HFF-Myc (cell line): ENCODE data around the gene CD300LF.

Experiments
- DNase-seq: peaks from one replicate; pipeline ENCODE4 v3.0.0-alpha.2; 2011; ENCODE audit warnings: low read depth; ENCODE audit errors: extremely low read depth
- H3K4me3 ChIP-seq: replicated peaks from 2 replicates; pipeline ENCODE4 v1.5.1; 2011; ENCODE audit warnings: low read depth, mild to moderate bottlenecking, control low read depth, low read length
- TF ChIP-seq, protein P1 (sequence below): IDR thresholded peaks from 2 replicates; pipeline ENCODE4 v1.5.1; 2012; ENCODE audit warnings: mild to moderate bottlenecking, low read depth, low read length, control low read depth; ENCODE audit errors: missing control alignments

Gene CD300LF

GRCh38 chr17:74722782-74723181 is 10.1 kb upstream of the CD300LF start:
- no peak overlapping the region for H3K4me3 ChIP-seq
- TF ChIP-seq, protein P1, sequence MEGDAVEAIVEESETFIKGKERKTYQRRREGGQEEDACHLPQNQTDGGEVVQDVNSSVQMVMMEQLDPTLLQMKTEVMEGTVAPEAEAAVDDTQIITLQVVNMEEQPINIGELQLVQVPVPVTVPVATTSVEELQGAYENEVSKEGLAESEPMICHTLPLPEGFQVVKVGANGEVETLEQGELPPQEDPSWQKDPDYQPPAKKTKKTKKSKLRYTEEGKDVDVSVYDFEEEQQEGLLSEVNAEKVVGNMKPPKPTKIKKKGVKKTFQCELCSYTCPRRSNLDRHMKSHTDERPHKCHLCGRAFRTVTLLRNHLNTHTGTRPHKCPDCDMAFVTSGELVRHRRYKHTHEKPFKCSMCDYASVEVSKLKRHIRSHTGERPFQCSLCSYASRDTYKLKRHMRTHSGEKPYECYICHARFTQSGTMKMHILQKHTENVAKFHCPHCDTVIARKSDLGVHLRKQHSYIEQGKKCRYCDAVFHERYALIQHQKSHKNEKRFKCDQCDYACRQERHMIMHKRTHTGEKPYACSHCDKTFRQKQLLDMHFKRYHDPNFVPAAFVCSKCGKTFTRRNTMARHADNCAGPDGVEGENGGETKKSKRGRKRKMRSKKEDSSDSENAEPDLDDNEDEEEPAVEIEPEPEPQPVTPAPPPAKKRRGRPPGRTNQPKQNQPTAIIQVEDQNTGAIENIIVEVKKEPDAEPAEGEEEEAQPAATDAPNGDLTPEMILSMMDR, result no peak
- no peak for DNase-seq

DNA sequence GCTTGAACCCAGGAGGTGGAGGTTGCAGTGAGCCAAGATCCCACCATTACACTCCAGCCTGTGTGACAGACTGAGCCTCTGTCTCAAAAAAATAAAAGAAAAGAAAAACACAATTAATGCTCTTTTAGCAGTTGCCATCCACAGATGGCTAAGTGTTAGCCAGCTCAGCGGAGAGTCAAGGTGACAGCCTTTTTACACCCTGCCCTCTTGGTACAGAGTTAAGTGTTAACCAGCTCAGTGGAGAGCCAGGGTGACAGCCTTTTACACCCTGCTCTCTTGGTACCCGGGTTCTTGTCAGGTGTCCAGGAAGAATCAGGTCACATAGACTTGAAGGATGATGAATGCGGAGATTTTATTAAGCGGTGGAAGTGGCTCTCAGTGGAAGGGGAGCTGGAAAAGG is 7.8 kb upstream of the CD300LF start:
- no peak for DNase-seq
- TF ChIP-seq, protein P1, result no peak
- no peak overlapping the region for H3K4me3 ChIP-seq

GRCh38 chr17:74715144-74715543 is 2.4 kb upstream of the CD300LF start:
- TF ChIP-seq, protein P1, result no peak
- no peak overlapping the region for H3K4me3 ChIP-seq
- no peak for DNase-seq

- H3K4me3 ChIP-seq, result no peak overlapping the region
- DNase-seq, result no peak
- TF ChIP-seq, protein P1, result no peak
Measured at GRCh38 chr17:74713171-74713755, 540 bp upstream of the CD300LF start.

- H3K4me3 ChIP-seq, result no peak overlapping the region
- no peak for DNase-seq
- TF ChIP-seq, protein P1, result no peak
Measured at GRCh38 chr17:74712301-74712700, 422 bp downstream of the CD300LF start.

GRCh38 chr17:74711058-74711824 is 1.5 kb downstream of the CD300LF start:
- no peak for DNase-seq
- H3K4me3 ChIP-seq, result no peak overlapping the region
- TF ChIP-seq, protein P1, result no peak
